NCI-H524 treated with DMSO at 0.1 percent for 48 hours (cell line): ENCODE measurements around the gene PRSS27.

ENCODE experiments used
- DNase-seq: peaks from one replicate; lab custom pipeline; 2025; lab: John Stamatoyannopoulos, UW

Gene PRSS27

GRCh38 chr16:2751577-2752034 is 31.6 kb upstream of the PRSS27 start:
- DNase-seq = no peak

DNA sequence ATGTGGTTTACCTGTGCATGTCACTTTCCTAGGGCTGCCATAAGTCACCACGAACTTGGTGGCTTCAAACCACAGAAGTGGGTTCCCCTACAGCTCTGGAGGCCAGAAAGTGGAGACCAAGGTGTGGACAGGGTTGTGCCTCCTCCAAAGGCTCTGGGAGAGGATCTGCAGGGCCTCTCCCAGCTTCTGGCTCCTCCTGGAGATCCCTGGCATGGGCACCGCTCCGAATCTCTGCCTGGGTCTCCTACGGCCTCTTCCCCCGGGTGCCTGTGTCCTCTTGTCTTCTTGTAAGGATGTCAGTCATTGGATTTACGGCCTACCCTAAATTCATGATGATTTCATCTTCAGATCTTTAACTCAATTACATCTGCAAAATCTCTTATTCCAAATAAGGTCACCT is 29.9 kb upstream of the PRSS27 start:
- no peak for DNase-seq

- DNase-seq = no peak
Measured at GRCh38 chr16:2749476-2749875, 29.5 kb upstream of the PRSS27 start.

GRCh38 chr16:2748757-2749455 is 28.9 kb upstream of the PRSS27 start:
- no peak for DNase-seq

- DNase-seq = no peak
Measured at GRCh38 chr16:2745961-2746360, 25.9 kb upstream of the PRSS27 start.

DNA sequence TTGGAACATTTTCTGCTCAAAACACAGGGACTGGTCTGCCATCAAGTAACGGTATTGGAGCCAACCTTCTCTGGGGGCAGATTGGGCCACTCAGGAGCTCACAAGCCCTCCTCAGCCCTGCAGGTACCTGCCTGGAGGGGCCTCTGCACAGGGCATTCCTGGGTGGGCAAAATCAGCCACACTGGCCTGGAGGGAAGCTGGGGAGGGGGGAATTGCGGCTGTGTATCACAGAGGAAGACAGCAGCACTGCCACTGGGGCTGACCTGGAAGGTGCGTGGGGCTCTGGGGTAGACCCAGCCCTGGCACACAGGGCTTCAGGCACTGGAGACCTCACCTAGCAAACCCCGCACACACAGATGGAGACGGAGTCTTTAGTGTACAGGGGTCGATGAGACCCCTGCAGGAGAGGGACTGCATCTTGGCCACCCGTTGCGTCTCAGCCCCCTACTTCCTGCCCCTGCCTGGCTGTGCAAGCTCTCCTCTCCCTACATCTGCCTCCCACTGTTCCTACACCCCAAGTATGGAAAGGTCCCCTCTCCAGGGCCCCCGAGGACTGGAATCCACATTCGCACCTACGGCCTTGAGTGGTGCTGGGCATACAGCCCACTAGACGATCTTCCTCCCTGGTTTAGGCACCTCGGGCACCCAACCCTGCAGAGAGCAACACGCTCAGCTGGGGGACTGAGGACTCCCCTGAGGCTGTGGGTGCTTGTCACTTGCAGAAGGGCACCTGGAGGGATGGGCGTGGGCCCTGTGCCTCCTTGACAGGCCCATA is 25.3 kb upstream of the PRSS27 start:
- DNase-seq = no peak

DNA sequence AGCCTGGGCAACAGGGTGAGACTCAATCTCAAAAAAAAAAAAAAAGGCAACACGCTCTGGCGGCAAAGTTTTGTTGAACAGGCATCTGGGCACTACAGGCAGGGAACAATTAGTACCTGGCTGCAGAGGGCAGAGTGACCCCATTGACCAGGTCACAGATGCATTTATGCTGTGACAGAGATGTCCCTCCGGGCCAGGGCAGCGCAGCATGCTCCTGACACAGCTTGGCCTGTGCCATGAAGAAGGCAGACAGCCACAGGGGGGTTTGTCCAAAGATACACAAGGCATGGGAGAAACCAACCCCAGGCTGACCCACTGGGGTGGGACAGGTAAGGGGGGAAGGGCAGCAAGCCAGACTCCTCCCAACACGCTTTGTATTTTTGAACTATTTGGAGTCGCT is 24.7 kb upstream of the PRSS27 start:
- DNase-seq = no peak

GRCh38 chr16:2743007-2743810 is 23.2 kb upstream of the PRSS27 start:
- no peak for DNase-seq

DNA sequence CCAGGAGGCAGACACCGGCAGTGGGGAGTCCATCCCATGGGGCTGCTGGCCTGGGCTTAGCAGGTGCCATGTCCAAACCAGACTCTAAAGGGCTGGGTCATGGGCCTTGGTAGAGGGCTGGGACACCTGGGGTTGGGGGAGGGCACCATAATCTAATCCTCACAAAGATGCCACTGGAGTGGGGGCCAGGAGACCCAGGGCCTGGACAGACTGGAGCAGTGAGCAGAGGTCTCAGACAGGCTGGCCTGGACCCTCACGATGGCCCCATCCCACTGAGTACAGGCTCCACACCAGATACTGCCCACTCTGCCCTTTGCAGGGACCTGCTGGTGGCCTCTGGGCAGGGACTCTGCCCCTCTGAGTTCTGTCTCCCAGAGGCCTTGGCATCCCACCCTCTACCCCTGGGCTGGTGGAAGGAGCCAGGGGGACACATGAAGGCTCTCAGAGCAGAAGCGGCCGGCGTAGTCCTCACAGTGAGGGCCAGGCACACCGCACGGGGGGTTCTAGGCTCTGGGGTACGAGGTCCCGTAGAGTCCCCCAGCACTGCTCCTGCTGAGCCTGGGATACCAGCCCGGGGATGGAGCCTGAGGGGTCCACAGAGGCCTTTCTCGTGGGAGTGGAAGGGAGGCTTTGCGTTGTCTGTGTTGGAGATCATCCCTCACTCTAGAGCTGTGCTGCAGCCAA is 22.4 kb upstream of the PRSS27 start:
- DNase-seq = no peak

GRCh38 chr16:2741168-2741567 is 21.1 kb upstream of the PRSS27 start:
- DNase-seq = no peak

DNA sequence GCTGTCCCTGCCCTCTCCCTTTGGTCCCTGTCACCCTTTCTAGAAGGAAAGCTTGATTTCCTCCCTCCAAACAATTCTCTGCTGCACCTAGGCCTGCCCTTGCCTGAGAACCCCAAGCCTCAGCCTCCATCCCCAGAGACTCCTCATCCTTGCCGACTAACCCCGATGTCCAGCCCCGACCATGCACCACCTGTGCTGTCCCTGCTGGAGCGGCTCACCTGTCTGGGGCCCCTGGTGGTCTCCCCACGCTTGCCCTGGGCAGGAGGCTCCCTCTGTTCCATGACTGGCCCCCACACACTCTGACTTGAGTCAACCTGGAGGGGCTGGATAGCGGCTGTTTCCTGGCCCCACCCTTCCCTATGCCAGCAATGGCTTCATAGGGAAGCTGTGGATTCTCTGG is 20.5 kb upstream of the PRSS27 start:
- DNase-seq = no peak

DNA sequence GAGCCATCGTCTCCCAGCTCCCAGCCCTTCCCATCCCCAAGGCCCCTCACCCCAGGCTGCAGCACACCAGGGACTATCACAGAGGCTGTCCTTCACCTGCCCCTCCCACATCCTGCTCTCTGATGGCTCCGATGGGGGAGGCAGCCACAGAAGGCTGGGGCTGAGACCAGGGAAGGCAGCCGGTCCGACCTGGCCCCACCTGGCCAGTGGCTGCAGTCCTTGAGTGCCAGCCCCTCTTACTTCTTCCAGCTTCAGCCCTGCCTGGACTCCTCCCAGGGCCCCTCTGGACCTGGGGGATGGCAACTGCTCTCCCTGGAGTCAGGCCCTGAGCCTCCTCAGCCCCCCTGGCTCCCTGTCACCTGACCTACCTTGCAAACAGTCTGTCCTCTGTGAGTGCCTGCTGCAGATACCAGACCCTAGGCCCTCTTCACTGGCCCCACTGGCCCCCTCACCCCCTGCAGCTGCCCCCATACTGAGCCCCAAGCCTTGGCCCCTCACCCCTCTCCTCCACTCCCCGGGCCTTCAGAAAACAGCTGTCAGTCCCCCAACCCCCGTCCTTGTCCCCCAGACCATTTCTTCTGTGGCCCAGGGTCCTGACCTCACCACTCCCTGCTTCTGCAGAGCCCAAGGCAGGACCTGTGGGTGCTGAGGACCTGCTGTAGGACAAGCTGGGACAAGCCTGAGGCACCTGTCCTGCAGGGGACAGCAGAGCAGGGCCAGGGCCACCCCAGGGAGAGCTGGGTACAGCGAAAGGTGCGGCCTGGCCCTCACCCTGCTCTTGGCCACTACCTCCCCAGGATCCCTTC is 19.8 kb upstream of the PRSS27 start:
- no peak for DNase-seq

- DNase-seq = no peak
Measured at GRCh38 chr16:2738615-2739014, 18.6 kb upstream of the PRSS27 start.

- no peak for DNase-seq
Measured at GRCh38 chr16:2737895-2738418, 17.9 kb upstream of the PRSS27 start.

- no peak for DNase-seq
Measured at GRCh38 chr16:2737238-2737605, 17.2 kb upstream of the PRSS27 start.

DNA sequence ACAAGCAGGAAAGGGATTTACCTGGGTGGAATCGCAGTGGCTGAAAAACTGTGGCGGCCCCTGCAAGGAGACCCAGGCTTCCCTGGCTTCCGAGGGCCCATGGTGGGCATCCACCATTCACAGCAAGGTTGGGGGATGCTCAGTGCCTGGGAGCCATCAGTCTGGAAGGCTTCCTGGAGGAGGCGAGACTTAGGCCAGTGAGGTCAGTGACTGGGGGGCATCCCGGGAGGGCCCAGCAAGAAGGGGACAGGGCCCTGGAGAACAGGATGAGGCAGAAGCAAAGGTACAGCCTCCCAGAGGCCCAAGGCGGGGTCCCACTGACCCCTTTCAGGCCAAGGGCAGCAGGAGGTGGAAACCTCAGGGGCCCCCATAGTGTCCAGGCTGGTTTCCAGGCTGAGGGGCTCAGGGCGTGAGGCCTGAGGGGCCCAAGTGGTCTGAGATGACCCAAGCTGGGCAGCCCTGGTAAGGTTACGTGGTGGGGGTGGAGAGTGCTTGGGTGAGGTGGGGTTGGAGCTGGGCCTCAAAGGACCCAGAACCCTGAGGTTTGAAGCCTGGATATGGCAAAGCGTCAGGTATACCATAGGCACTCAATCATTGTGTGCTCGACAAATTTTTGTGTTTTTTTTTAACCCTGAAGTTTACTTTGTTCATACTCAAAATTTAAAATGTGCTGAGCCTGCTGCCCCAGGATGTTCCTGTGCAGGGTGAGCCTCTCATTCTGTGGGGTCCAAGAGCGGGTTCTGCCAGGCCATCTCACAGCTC is 16.6 kb upstream of the PRSS27 start:
- no peak for DNase-seq

GRCh38 chr16:2734844-2735515 is 15.0 kb upstream of the PRSS27 start:
- DNase-seq = no peak

- no peak for DNase-seq
Measured at GRCh38 chr16:2728034-2728433, 8.0 kb upstream of the PRSS27 start.

DNA sequence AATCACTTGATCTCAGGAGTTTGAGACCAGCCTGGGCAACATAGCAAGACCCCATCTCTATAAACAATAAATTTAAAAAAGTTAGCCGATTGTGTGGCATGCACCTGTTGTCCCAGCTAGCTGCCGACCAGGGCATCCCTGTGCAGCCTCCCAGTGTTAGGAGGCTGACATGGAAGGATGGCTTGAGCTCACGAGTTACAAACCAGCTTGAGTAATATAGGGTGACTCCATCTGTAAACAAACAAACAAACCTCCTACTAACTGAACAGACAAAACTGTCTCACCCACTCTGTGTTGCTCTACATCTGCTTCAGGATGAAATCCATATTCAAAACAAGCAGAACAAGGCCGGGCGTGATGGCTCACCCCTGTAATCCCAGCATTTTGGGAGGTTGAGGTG is 6.9 kb upstream of the PRSS27 start:
- no peak for DNase-seq

DNA sequence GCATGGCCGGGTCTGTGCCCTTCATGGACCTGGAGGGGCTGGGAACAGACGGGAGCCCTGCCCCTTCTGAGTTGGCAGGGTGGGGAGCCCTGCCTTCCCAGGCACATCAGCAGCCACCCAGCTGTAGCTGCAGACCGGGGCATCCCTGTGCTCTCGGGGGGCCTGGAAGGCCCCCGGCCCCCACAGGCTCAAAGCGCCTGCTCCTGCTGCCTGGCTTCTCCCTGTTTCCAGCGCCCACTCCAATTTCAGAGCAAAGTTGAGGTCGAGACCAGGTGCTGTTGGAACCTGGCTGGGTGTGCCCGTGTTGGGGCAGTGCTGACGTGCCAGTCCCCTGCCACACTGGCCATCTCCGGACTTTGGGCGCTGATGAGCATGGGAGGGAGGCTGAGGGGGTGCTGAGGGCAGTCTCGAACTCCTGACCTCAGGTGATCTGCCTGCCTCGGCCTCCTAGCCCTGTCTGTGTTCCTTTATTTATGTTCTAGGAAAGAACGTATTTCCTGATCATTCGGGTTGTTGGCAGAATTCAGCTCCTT is 4.9 kb upstream of the PRSS27 start:
- DNase-seq = no peak
